Measurements from ENCODE around the gene CEP128. TPM values are rescaled to one million over a fixed set of nuclear protein-coding genes. Genes with fewer than 3 reads are reported as not detected.

Gene CEP128
- total and polyA plus RNA-seq, 3 experiments from 2014 or later: 5.4 to 17.1 (median 15.4) TPM

DNA sequence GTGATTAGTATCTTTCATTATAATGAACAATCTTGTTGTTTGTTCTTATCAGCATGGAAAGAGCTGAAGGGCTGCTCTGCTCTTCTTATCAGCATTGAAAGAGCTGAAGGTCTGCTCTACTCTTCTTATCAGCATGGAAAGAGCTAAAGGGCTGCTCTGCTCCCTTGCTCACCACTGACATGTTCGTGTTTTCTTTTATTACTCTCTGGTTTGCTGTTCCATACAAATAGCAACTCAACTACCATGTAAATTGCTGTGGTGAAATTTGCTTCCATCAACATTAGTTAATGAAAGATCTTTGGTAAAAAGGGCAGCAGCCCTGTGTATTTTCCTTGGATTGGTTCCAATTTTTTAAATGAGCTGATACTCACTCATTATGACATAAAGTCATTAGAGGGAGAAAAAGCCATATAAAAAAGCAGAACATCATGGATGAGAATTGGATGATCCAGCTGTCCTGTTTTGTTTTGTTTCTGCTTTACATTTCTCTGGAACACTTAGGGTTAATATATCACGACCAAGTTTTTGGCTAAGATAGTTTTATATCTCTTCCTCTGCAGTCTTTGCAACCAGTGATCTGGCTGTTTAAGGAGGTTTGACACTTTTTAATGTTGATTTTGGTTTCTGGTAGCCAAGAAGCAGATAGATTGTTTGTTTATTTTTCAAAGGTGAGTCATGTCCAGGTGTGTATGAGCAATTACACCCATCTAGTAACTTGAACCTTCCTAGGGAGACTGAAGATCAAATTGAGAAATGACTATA, 356.6 kb downstream of the CEP128 start:
- no peaks in the 10 kb centered on the region for H3K36me3 ChIP-seq (ENCODE audit: insufficient read depth, low read length)
- H3K27me3 Mint-ChIP-seq: no peaks in the 10 kb centered on the region
- ChIA-PET POLR2A (no interaction called here), CTCF (no interaction called here)
- H3K4me1 ChIP-seq (ENCODE audit: insufficient read depth, low read length): peaks cover 4% of the 10 kb centered on the region
- H3K4me3 Mint-ChIP-seq: no peak overlapping the region
- no peak for DNase-seq
- no peaks in the 10 kb centered on the region for H3K27me3 ChIP-seq (ENCODE audit: insufficient read depth, low read length, poor library complexity, severe bottlenecking)
- peaks cover 1 to 17% (median 2%) of the 10 kb centered on the region in 3 donors for H3K36me3 Mint-ChIP-seq
- H3K4me1 Mint-ChIP-seq: peaks cover 13 to 20% (median 19%) of the 10 kb centered on the region in 3 donors
- H3K27ac ChIP-seq (ENCODE audit: low read depth, low read length): no peak overlapping the region
- H3K9me3 ChIP-seq (ENCODE audit: low read length): no peaks in the 10 kb centered on the region
- H3K4me3 ChIP-seq (ENCODE audit: low read length): no peak overlapping the region
- H3K9me3 Mint-ChIP-seq: peaks cover 0 to 9% (median 1%) of the 10 kb centered on the region in 5 donors
- H3K27ac Mint-ChIP-seq: no peak overlapping the region

DNA sequence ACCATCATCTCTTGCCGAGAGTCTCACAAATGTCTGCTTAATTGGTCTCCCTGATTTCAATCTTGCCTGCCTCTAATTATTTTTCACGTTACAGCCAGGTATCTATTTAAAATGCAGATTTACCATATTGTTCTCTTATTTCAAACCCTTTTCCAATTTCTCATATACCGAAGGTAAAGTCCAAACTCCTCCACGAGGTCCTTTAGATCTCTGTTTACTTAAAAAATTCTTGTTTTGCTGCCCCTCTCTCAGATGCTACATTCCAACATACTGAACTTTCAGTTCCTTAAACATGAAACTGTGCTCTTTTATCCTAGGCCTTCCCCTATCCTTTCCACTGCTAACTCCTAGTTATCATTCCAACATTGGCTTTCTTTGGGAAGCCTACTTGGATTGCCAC, 363.9 kb downstream of the CEP128 start:
- Histone ChIP-seq H3K27ac (ENCODE audit: low read depth, low read length) (no peak overlapping the region), H3K36me3 (ENCODE audit: insufficient read depth, low read length) (no peaks in the 10 kb centered on the region), H3K4me1 (ENCODE audit: insufficient read depth, low read length) (no peaks in the 10 kb centered on the region), H3K9me3 (ENCODE audit: low read length) (no peaks in the 10 kb centered on the region), H3K27me3 (ENCODE audit: insufficient read depth, low read length, poor library complexity, severe bottlenecking) (no peaks in the 10 kb centered on the region), H3K4me3 (ENCODE audit: low read length) (no peak overlapping the region)
- no peaks in the 10 kb centered on the region for H3K9me3 Mint-ChIP-seq
- CTCF ChIA-PET: interaction anchor here (1.0 kb wide), 1 partner anchor 9 kb away, joined by 4 read pairs; no protein-coding TSS in a partner anchor
- no peak for DNase-seq
- POLR2A ChIA-PET: no interaction called here
- H3K36me3 Mint-ChIP-seq: peaks cover 3 to 20% (median 7%) of the 10 kb centered on the region in 3 donors
- H3K27me3 Mint-ChIP-seq: peaks cover 0 to 1% of the 10 kb centered on the region in 2 donors
- no peaks in the 10 kb centered on the region for H3K4me1 Mint-ChIP-seq
- no peak overlapping the region for H3K4me3 Mint-ChIP-seq
- H3K27ac Mint-ChIP-seq: no peak overlapping the region

DNA sequence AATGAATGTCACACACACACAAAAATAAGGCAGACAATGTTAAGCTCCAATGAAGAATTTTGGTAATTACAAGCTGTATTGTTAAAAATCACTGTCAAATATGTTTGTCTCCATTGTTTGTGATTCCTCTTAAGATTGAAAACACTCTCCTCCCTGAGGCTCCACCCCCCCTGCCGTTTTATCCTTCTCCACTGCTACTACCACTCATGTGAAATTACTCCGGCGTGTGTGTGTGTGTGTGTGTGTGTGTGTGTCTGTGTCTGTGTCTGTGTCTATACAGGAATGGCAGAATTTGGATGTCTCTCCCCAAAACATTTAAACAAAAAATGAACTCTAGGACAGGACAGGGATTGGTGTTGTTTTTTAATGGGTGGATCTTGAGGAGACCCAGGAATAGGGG, 365.1 kb downstream of the CEP128 start:
- H3K9me3 ChIP-seq (ENCODE audit: low read length): no peaks in the 10 kb centered on the region
- no peak overlapping the region for H3K27ac ChIP-seq (ENCODE audit: low read depth, low read length)
- no peaks in the 10 kb centered on the region for H3K4me1 ChIP-seq (ENCODE audit: insufficient read depth, low read length)
- Mint-ChIP-seq H3K4me1 (no peaks in the 10 kb centered on the region), H3K27ac (no peak overlapping the region), H3K27me3 (peaks cover 0 to 1% of the 10 kb centered on the region in 2 donors), H3K9me3 (no peaks in the 10 kb centered on the region), H3K4me3 (no peak overlapping the region), H3K36me3 (peaks cover 3 to 15% (median 7%) of the 10 kb centered on the region in 3 donors)
- no peak for DNase-seq
- no peaks in the 10 kb centered on the region for H3K36me3 ChIP-seq (ENCODE audit: insufficient read depth, low read length)
- CTCF ChIA-PET: no interaction called here
- no peak overlapping the region for H3K4me3 ChIP-seq (ENCODE audit: low read length)
- H3K27me3 ChIP-seq (ENCODE audit: insufficient read depth, low read length, poor library complexity, severe bottlenecking): no peaks in the 10 kb centered on the region
- POLR2A ChIA-PET: no interaction called here

DNA sequence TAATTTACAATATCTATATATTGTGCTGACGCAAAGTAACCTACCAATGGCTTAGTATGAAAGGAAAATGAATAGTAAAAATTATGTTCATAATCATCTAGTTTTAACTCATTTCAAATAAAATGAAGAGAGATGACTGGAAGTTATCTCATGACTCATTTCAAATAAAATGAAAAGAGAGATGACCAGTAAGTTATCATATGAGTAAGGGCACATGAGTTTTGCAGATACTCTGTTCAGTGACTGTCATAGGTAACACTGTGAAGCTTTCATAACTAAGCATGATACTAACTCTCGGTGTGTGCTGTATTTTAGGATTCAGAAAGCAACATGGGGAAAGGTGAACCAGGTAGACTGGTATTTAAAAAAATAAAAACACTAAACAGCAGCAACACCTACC, 365.8 kb downstream of the CEP128 start:
- Histone ChIP-seq H3K27me3 (ENCODE audit: insufficient read depth, low read length, poor library complexity, severe bottlenecking) (no peaks in the 10 kb centered on the region), H3K36me3 (ENCODE audit: insufficient read depth, low read length) (no peaks in the 10 kb centered on the region), H3K4me1 (ENCODE audit: insufficient read depth, low read length) (no peaks in the 10 kb centered on the region), H3K9me3 (ENCODE audit: low read length) (no peaks in the 10 kb centered on the region), H3K4me3 (ENCODE audit: low read length) (no peak overlapping the region), H3K27ac (ENCODE audit: low read depth, low read length) (no peak overlapping the region)
- POLR2A ChIA-PET: no interaction called here
- DNase-seq: no peak
- H3K27me3 Mint-ChIP-seq: peaks cover 0 to 1% of the 10 kb centered on the region in 2 donors
- no peaks in the 10 kb centered on the region for H3K9me3 Mint-ChIP-seq
- H3K27ac Mint-ChIP-seq: no peak overlapping the region
- H3K4me1 Mint-ChIP-seq: no peaks in the 10 kb centered on the region
- no peak overlapping the region for H3K4me3 Mint-ChIP-seq
- peaks cover 3 to 14% (median 7%) of the 10 kb centered on the region in 3 donors for H3K36me3 Mint-ChIP-seq
- CTCF ChIA-PET: no interaction called here

DNA sequence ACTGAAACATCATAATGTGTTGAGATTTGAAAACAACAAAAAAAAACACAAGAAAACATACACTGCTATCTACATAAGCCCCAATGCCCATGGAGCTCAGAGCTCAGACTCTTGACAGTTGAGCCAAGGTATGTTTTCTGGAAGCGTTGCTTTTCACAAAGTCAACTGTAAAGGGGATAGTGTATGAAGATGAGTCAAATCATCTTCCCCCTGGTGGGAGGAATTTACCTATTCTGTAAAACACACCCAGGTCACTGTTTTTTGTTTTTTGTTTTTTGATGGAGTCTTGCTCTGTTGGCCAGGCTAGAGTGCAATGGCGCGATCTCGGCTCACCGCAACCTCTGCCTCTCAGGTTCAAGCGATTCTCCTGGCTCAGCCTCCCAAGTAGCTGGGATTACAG, 368.9 kb downstream of the CEP128 start:
- Mint-ChIP-seq H3K4me3 (no peak overlapping the region), H3K27me3 (no peaks in the 10 kb centered on the region), H3K4me1 (no peaks in the 10 kb centered on the region), H3K36me3 (peaks cover under 1 to 11% (median 1%) of the 10 kb centered on the region in 3 donors), H3K27ac (no peak overlapping the region), H3K9me3 (no peaks in the 10 kb centered on the region)
- ChIA-PET POLR2A (no interaction called here), CTCF (no interaction called here)
- Histone ChIP-seq H3K4me1 (ENCODE audit: insufficient read depth, low read length) (no peaks in the 10 kb centered on the region), H3K27ac (ENCODE audit: low read depth, low read length) (no peak overlapping the region), H3K36me3 (ENCODE audit: insufficient read depth, low read length) (no peaks in the 10 kb centered on the region), H3K27me3 (ENCODE audit: insufficient read depth, low read length, poor library complexity, severe bottlenecking) (no peaks in the 10 kb centered on the region), H3K9me3 (ENCODE audit: low read length) (no peaks in the 10 kb centered on the region), H3K4me3 (ENCODE audit: low read length) (no peak overlapping the region)
- DNase-seq: no peak

DNA sequence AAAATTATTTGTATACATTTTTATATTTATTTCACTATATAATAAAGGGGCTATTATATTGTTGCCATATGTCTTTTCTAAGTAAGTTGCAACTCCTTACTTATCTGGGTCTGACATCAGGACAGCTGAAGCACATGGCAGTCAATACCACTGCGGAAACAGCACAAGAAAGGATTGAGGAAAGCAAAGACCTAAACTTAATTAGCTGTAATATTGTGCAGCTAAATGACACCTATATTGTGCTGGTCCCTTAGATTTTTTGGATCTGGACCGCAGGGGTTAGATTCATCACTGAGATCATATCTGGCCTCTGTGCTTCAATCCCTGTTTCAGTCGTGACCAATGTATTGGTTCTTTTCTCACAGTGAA, 370.6 kb downstream of the CEP128 start:
- ChIA-PET POLR2A (no interaction called here), CTCF (no interaction called here)

DNA sequence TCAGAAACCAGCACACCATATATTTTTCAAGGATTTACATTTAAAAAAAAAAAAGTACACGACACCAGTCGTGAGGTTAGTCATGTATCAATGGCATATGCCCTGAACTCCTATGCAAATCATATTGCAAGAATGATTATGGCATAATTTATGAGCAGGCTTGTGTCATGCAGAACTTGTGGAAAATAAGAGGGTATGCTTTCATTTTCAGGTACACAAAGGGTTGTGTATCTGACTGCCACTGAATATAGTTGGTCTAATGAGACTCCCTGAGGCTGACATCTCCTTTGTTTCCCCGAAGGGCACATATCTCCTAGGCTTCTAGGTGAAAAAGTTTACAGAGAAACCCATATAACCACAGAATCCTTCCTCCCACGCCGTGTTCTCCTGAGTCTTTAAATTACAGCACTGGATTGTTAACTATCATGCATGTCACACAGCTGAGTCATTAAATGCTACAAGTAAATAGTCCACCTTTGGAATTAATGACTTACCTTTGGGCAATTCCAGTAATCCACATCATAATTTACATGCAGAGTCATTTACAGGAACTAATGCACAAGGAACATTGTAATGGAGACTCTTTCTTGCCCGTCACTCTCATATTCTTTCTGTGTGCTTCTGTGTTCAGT, 373.5 kb downstream of the CEP128 start:
- no peak overlapping the region for H3K4me3 Mint-ChIP-seq
- H3K4me1 Mint-ChIP-seq: no peaks in the 10 kb centered on the region
- no peaks in the 10 kb centered on the region for H3K9me3 Mint-ChIP-seq
- Histone ChIP-seq H3K4me3 (ENCODE audit: low read length) (no peak overlapping the region), H3K9me3 (ENCODE audit: low read length) (no peaks in the 10 kb centered on the region), H3K4me1 (ENCODE audit: insufficient read depth, low read length) (no peaks in the 10 kb centered on the region), H3K27me3 (ENCODE audit: insufficient read depth, low read length, poor library complexity, severe bottlenecking) (no peaks in the 10 kb centered on the region), H3K27ac (ENCODE audit: low read depth, low read length) (no peak overlapping the region), H3K36me3 (ENCODE audit: insufficient read depth, low read length) (no peaks in the 10 kb centered on the region)
- DNase-seq: no peak
- H3K27ac Mint-ChIP-seq: no peak overlapping the region
- no peaks in the 10 kb centered on the region for H3K27me3 Mint-ChIP-seq
- peaks cover 0 to 5% (median 4%) of the 10 kb centered on the region in 3 donors for H3K36me3 Mint-ChIP-seq
- ChIA-PET POLR2A (no interaction called here), CTCF (no interaction called here)

More for the DNA sequence above, 370.6 kb downstream of the CEP128 start:
- Mint-ChIP-seq H3K36me3 (peaks cover 0 to 4% (median 0%) of the 10 kb centered on the region in 3 donors), H3K4me3 (no peak overlapping the region), H3K27ac (no peak overlapping the region), H3K27me3 (no peaks in the 10 kb centered on the region), H3K9me3 (no peaks in the 10 kb centered on the region), H3K4me1 (no peaks in the 10 kb centered on the region)
- H3K36me3 ChIP-seq (ENCODE audit: insufficient read depth, low read length): no peaks in the 10 kb centered on the region
- no peak overlapping the region for H3K27ac ChIP-seq (ENCODE audit: low read depth, low read length)
- H3K4me1 ChIP-seq (ENCODE audit: insufficient read depth, low read length): no peaks in the 10 kb centered on the region
- no peak for DNase-seq
- no peaks in the 10 kb centered on the region for H3K27me3 ChIP-seq (ENCODE audit: insufficient read depth, low read length, poor library complexity, severe bottlenecking)
- H3K9me3 ChIP-seq (ENCODE audit: low read length): no peaks in the 10 kb centered on the region
- H3K4me3 ChIP-seq (ENCODE audit: low read length): no peak overlapping the region

DNA sequence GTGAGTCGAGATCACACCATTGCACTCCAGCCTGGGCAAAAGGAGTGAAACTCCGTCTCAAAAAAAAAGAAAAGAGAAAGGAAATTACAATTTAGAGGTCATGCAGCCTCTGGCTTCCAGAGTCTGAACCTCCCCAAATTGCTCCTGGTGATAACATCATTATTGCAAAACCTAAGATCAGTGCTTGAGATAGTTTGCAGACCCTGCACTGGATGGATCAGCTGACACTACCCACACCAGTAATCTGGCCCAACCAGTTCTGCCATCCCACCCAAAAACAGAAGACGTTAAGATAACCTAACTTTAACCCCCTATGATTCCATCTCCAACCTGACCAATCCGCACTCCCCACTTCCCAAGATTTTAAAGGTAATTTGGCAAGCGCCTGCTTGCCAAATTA, 376.5 kb downstream of the CEP128 start:
- no peak overlapping the region for H3K4me3 Mint-ChIP-seq
- H3K36me3 ChIP-seq (ENCODE audit: insufficient read depth, low read length): no peaks in the 10 kb centered on the region
- no peaks in the 10 kb centered on the region for H3K9me3 Mint-ChIP-seq
- peaks cover 1 to 5% (median 4%) of the 10 kb centered on the region in 3 donors for H3K36me3 Mint-ChIP-seq
- H3K4me1 Mint-ChIP-seq: no peaks in the 10 kb centered on the region
- no peak overlapping the region for H3K27ac ChIP-seq (ENCODE audit: low read depth, low read length)
- no peaks in the 10 kb centered on the region for H3K27me3 Mint-ChIP-seq
- ChIA-PET POLR2A (no interaction called here), CTCF (no interaction called here)
- no peak overlapping the region for H3K4me3 ChIP-seq (ENCODE audit: low read length)
- H3K9me3 ChIP-seq (ENCODE audit: low read length): no peaks in the 10 kb centered on the region
- DNase-seq: no peak
- H3K27ac Mint-ChIP-seq: no peak overlapping the region
- no peaks in the 10 kb centered on the region for H3K4me1 ChIP-seq (ENCODE audit: insufficient read depth, low read length)
- H3K27me3 ChIP-seq (ENCODE audit: insufficient read depth, low read length, poor library complexity, severe bottlenecking): no peaks in the 10 kb centered on the region

Data from CD8-positive, alpha-beta memory T cell (primary cell).